KMS-11 (cell line): Measurements from ENCODE around the gene INPP5D.

Experiments used
- H2AFZ ChIP-seq: fragments of 200-600 bp; sonication (generic); 2 replicates; pipeline ENCODE4 v1.6.1; 2016; ENCODE audit warnings: antibody characterized with exemption, mixed run types, low read depth
- H3K27ac ChIP-seq: fragments of 200-600 bp; sonication (generic); 2 replicates; pipeline ENCODE4 v1.6.1; 2016; ENCODE audit warnings: mild to moderate bottlenecking, mixed run types
- H3K27me3 ChIP-seq: fragments of 200-600 bp; sonication (generic); 2 replicates; pipeline ENCODE4 v1.6.1; 2017; ENCODE audit warnings: mild to moderate bottlenecking, low read depth, mixed run types, moderate library complexity; ENCODE audit not compliant: insufficient read depth
- H3K36me3 ChIP-seq: fragments of 200-600 bp; sonication (generic); 2 replicates; pipeline ENCODE4 v1.6.1; 2017; ENCODE audit warnings: mild to moderate bottlenecking, mixed run types; ENCODE audit not compliant: insufficient read depth
- H3K4me1 ChIP-seq: fragments of 200-600 bp; sonication (generic); 2 replicates; pipeline ENCODE4 v1.6.1; 2016; ENCODE audit warnings: mild to moderate bottlenecking, low read depth, mixed run types; ENCODE audit not compliant: poor library complexity, severe bottlenecking
- H3K4me2 ChIP-seq: fragments of 200-600 bp; sonication (generic); 2 replicates; pipeline ENCODE4 v1.7.0; 2016; ENCODE audit warnings: mild to moderate bottlenecking, mixed run types
- H3K4me3 ChIP-seq: fragments of 200-600 bp; sonication (generic); IDR thresholded peaks from 2 replicates; pipeline ENCODE4 v1.6.1; 2017; ENCODE audit warnings: low read depth, low read length, mixed read lengths; ENCODE audit not compliant: insufficient read depth
- H3K79me2 ChIP-seq: fragments of 200-600 bp; sonication (generic); 2 replicates; pipeline ENCODE4 v1.6.1; 2016; ENCODE audit warnings: low read depth, mixed run types; ENCODE audit not compliant: insufficient read depth
- H3K9ac ChIP-seq: fragments of 200-600 bp; sonication (generic); 2 replicates; pipeline ENCODE4 v1.6.1; 2016; ENCODE audit warnings: mild to moderate bottlenecking, mixed run types
- H4K20me1 ChIP-seq: fragments of 200-600 bp; sonication (generic); 2 replicates; pipeline ENCODE4 v1.6.1; 2016; ENCODE audit warnings: mild to moderate bottlenecking, mixed run types; ENCODE audit not compliant: insufficient read depth
- TF ChIP-seq, protein P1 (sequence below): fragments of 200-600 bp; sonication (generic); conservative IDR thresholded peaks from 2 replicates; pipeline ENCODE4 v1.6.1; 2017; ENCODE audit warnings: low read depth, mild to moderate bottlenecking, antibody characterized with exemption, low read length, moderate library complexity, mixed read lengths

INPP5D gene

DNA sequence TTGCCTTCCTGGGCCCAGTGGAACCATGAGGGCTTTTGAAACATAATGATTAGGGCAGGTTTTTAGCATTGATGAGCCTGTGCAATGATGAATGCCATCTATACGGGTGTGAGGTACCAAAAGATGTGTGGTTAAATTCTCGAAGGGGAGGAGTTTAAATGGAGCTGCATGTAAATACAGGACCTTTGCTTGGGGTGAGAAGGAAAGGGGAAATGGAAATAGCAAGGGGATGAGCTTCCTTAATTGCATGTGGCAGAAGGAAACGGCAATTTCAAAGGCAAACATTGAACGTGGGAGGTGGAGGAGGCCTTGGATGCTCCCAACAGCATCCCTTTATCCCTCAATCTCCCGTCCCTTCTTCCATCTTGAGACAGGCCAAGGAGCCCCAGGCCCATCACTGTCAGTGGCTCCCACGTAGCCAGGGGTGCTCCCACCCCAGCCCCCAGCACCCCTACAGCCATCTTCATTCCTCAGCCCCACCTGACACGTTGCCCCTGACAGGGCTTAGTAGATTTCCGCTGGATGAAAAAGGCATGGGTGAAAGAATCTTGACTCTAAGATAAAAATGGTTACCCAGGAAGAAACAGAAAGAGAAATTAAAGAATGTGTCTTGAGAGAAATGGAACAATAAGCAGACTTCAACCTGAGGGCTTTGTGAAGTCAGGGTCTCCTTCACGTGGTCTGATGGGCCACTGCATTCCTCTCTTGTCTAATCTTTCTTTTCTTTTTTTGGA, 32.5 kb downstream of the INPP5D start:
- no peaks in the 10 kb centered on the region for H3K27me3 ChIP-seq
- TF ChIP-seq, protein P1, sequence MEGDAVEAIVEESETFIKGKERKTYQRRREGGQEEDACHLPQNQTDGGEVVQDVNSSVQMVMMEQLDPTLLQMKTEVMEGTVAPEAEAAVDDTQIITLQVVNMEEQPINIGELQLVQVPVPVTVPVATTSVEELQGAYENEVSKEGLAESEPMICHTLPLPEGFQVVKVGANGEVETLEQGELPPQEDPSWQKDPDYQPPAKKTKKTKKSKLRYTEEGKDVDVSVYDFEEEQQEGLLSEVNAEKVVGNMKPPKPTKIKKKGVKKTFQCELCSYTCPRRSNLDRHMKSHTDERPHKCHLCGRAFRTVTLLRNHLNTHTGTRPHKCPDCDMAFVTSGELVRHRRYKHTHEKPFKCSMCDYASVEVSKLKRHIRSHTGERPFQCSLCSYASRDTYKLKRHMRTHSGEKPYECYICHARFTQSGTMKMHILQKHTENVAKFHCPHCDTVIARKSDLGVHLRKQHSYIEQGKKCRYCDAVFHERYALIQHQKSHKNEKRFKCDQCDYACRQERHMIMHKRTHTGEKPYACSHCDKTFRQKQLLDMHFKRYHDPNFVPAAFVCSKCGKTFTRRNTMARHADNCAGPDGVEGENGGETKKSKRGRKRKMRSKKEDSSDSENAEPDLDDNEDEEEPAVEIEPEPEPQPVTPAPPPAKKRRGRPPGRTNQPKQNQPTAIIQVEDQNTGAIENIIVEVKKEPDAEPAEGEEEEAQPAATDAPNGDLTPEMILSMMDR: no peak
- no peaks in the 10 kb centered on the region; the same call in 1 of the 2 replicates for H3K79me2 ChIP-seq
- peaks cover 3% of the 10 kb centered on the region for H3K4me1 ChIP-seq
- no peak overlapping the region for H2AFZ ChIP-seq
- no peak overlapping the region for H3K4me2 ChIP-seq
- H3K36me3 ChIP-seq: no peaks in the 10 kb centered on the region
- H3K9ac ChIP-seq: no peak overlapping the region
- H3K4me3 ChIP-seq: no peak overlapping the region
- H3K27ac ChIP-seq: no peak overlapping the region
- H4K20me1 ChIP-seq: no peaks in the 10 kb centered on the region

DNA sequence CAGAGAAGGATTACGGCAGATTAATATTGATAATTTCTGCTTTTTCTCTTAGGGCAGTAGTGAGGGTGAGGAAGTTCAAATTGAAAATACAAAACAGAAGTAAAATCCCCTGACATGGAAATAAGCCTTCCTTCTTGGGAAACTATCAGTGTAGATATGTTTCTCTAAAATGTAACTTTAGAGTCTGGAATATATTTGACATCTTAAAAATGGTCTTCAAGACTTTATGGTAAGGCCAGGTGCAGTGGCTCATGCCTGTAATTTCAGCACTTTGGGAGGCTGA, 33.0 kb downstream of the INPP5D start:
- H3K27ac ChIP-seq: no peak overlapping the region
- H3K79me2 ChIP-seq: no peaks in the 10 kb centered on the region; the same call in 1 of the 2 replicates
- TF ChIP-seq, protein P1: no peak
- H4K20me1 ChIP-seq: no peaks in the 10 kb centered on the region
- H3K4me1 ChIP-seq: no peaks in the 10 kb centered on the region
- H3K4me3 ChIP-seq: no peak overlapping the region
- no peak overlapping the region for H3K9ac ChIP-seq
- no peak overlapping the region for H3K4me2 ChIP-seq
- H3K36me3 ChIP-seq: no peaks in the 10 kb centered on the region
- no peak overlapping the region for H2AFZ ChIP-seq
- no peaks in the 10 kb centered on the region for H3K27me3 ChIP-seq

DNA sequence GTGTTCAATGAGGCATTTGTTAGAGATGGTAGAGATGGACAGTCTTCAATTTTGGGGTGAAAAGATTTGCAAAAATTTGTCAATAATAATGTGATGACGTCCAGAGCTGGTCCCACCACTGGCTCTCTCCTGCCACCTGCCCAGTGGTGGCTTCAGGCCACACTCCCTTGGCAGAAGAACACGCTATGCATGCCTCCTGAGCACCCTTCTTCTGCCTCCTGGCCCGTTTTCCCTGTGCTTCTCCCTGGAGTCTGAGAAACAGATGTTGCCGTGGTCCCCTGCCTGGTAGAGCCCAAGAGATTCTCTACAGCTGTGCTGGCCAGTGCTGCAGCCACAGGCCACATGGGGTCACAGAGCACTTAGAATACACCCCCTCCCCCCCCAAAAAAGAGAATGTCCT, 33.6 kb downstream of the INPP5D start:
- H3K36me3 ChIP-seq: no peaks in the 10 kb centered on the region
- no peaks in the 10 kb centered on the region for H4K20me1 ChIP-seq
- no peak overlapping the region for H2AFZ ChIP-seq

DNA sequence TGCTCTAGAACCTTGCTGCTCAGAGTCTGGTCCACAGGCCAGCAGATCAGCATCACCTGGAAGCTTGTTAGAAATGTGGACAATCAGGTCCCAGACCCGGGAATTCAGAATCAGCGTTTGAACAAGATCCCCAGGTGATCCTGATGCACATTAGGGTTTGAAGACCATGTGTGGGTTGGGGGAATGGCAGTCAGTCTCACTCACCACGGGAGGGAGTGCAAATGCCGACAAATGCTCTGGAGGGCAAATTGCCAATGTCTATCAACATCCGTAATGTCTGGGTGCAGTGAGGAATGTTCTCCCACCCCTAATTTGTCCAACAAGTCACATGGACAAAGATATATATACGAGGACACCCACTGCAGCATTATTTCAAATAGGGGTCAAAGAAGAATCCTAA, 34.5 kb downstream of the INPP5D start:
- H3K79me2 ChIP-seq: no peaks in the 10 kb centered on the region; the same call in 1 of the 2 replicates
- TF ChIP-seq, protein P1: no peak

More for the DNA sequence above, 33.6 kb downstream of the INPP5D start:
- Histone ChIP-seq H3K27me3 (no peaks in the 10 kb centered on the region), H3K4me2 (no peak overlapping the region), H3K79me2 (no peaks in the 10 kb centered on the region; the same call in 1 of the 2 replicates), H3K9ac (no peak overlapping the region), H3K4me3 (no peak overlapping the region), H3K4me1 (no peaks in the 10 kb centered on the region), H3K27ac (no peak overlapping the region)
- TF ChIP-seq, protein P1: no peak

More for the DNA sequence above, 34.5 kb downstream of the INPP5D start:
- H3K27me3 ChIP-seq: no peaks in the 10 kb centered on the region
- no peak overlapping the region for H3K4me3 ChIP-seq
- no peak overlapping the region for H3K27ac ChIP-seq
- H3K36me3 ChIP-seq: no peaks in the 10 kb centered on the region
- H2AFZ ChIP-seq: no peak overlapping the region
- H3K4me1 ChIP-seq: peaks cover 4% of the 10 kb centered on the region
- no peak overlapping the region for H3K9ac ChIP-seq
- no peaks in the 10 kb centered on the region for H4K20me1 ChIP-seq
- no peak overlapping the region for H3K4me2 ChIP-seq
